ENCODE measurements around the gene RNF149.

DNA sequence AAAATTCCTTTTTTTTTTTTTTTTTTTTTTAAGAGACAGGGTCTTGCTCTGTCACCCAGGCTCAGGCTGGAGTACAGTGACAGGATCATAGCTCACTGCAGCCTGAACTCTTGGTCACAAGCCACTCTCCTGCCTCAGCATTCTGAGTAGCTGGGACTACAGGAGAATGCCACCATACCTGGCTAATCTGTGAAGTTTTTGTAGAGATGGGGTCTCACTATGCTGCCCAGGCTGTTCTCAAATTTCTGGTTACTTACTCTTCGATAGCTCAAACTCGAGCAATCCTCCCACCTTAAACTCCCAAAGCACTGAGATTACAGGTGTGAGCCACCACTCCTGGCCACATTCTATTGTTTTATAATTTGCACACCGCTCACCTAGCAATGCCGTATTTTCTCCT, 27.0 kb downstream of the RNF149 start:
- TF ChIP-seq, protein P1, sequence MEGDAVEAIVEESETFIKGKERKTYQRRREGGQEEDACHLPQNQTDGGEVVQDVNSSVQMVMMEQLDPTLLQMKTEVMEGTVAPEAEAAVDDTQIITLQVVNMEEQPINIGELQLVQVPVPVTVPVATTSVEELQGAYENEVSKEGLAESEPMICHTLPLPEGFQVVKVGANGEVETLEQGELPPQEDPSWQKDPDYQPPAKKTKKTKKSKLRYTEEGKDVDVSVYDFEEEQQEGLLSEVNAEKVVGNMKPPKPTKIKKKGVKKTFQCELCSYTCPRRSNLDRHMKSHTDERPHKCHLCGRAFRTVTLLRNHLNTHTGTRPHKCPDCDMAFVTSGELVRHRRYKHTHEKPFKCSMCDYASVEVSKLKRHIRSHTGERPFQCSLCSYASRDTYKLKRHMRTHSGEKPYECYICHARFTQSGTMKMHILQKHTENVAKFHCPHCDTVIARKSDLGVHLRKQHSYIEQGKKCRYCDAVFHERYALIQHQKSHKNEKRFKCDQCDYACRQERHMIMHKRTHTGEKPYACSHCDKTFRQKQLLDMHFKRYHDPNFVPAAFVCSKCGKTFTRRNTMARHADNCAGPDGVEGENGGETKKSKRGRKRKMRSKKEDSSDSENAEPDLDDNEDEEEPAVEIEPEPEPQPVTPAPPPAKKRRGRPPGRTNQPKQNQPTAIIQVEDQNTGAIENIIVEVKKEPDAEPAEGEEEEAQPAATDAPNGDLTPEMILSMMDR (IDR thresholded peaks at IDR 0.05; ENCODE audit: insufficient read depth, low read length, poor library complexity, severe bottlenecking) = no peak
- no peak for TF ChIP-seq EZH2phosphoT487 (conservative IDR thresholded peaks at IDR 0.05; ENCODE audit: low read length)
